Fibroblast of upper back skin (primary cell): ENCODE measurements around the gene PRKACA.
A peak's percentile ranks its signal among the peaks of the same experiment; 100 is the strongest.

ENCODE experiments used
- DNase-seq: peaks from one replicate; pipeline ENCODE4 v3.0.0-alpha.2; 2013

Gene PRKACA

DNA sequence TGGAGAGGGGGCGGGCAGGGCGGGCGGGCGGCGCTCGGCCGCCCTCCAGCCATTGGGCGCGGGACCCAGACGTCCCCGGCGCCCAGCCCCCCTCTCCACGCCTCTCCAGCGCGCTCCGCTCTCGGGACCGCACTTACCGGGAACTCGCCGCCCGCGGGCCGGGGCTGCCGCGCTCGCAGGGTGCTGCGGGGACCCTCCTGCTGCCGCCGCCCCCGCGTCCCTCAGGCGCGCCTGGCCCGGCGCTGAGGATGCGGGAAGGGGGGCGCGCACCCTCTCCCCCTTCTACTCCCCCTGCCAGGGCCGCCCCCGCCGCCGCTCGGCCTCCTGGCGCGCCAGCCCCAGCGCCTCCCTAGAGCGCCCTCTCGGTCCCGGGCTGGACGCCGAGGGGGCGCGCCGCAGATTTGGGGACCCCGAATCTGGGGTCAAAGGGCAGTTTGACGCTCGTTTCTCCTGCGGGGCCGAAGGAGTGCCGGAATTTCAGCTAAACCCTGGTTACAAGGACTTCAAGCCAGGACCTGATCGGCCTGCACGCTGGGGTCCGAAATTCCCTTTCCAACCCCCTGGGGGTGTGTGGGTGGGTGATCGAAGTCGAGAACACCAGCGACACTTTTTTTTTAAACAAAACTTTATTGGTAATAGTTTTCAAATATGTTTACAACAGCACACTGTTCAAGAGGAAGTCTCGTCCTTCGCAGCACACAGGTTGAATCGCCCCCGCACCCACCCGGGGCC lies 26.3 kb downstream of the PRKACA start:
- DNase-seq = peak; percentile 48

DNA sequence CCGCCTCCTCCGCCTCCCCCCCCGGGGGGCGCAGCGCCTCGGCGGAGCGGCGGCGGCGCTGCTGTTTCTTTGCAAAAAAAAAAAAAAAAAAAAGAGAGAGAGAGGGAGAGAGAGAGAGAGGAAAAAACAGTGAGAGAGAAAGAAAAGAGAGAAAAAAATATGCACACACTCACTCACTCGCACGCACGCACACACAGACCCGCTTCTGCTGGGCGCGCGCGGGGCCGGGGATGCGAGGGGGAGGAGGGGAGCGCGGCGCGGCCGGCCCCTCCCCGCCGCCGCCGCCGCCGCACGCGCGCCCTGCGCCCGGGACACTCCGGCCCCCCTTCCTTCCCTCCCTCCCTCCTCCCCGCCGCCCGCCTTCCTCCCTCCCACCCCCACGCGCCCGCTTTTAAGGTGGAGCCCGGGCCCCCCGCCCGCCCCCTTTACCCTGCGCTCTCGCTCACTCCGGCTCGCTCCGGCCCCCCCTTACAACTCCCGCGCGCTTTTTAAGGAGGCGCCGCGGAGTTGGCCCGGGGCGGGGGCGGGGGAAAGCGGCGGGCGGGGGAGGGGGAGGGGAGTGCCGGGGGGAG lies 27.0 kb downstream of the PRKACA start, which contains the start of gene SAMD1:
SAMD1 (minus strand) TSS at position 243 of the 572 bp plus-strand sequence.
- DNase-seq = peak; percentile 91

DNA sequence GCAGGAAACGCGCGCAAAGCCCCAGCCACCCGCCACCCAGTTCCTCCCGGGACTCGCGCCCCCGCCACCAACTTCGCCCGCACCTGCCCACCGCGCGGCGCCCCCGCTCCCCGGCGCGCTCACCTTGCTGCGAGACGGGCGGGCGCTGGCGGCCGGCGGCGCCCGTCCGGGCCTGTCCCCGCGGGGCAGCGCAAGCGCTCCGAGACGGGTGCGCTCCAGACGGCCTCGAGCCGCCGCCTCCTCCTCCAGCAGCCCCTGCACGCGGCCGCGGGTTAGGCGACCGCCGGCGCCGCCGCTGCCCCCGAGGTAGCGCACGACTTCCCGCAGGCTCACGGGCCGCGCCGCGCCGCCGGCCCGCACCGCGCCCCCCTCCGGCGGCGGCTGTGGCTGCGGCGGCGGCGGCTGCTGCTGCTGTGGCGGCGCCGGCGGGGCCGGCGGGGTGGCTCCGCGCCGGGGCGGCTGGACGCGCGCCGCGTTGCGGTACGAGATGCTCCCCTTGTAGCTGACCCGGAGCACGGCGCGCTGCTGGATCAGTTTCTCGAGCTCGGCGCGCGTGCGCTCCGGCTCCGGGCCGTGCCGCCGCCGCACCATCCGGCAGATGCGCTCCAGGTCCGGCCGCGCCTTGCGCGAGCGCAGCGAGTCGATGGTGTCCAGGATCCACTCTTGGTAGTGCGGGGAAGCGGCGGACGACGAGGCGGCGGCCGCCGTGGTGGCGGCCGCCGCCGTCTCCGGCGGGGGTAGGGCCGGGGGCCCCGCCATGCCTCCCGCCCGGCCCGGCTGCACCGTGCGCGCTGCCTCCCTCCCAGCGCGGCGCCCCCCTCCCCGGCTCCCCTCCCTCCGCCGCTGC lies 27.7 kb downstream of the PRKACA start:
- DNase-seq = peak; percentile 51

DNA sequence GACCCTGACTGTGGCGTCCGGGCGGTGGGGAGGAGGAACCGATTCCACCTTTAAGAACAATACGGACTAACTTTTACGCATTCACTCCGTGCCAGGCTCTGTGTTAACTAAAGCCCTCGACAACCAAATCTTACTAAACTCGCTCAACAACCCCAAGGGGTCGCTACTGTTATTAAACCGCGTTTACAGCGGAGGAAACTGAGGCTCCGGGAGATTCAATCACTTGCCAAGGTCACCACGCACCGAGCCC lies 28.2 kb downstream of the PRKACA start:
- DNase-seq = no peak

DNA sequence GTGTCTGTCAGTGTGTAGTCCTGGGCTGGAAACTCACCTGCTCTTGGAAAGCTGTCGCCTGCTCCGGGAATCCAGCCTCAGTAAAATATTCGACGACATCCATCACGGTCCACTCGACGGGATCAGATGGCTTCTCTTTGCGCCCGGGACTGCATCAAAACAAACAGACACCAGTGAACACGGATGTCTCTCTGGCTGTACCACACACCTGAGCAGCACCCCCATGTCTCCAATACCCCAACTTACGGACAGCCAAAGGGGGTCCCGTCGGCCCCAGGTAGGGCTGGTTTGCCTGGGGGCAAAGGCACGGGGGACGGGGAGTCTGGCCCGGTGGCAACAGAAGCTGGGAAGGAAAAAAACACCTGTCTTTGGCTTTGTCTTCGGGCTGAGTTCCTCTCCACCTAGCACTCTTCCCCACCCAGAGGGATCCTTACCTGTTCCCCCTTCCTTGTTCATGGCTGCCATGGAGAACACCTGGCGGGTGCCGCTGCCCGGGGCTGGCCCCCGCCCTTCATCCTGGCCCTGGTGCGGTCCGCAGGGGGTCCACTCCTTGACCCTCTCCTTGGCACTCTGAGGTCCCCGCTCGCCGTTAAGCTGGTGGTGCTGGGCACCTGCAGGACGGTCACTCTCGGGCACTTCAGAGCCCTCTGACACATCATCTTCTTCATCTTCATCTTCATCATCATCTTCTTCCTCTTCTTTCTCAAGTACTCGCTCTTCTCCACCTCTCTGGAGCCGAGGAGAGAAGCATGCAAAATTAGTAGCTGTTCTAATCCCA lies 28.7 kb downstream of the PRKACA start:
- DNase-seq = no peak

DNA sequence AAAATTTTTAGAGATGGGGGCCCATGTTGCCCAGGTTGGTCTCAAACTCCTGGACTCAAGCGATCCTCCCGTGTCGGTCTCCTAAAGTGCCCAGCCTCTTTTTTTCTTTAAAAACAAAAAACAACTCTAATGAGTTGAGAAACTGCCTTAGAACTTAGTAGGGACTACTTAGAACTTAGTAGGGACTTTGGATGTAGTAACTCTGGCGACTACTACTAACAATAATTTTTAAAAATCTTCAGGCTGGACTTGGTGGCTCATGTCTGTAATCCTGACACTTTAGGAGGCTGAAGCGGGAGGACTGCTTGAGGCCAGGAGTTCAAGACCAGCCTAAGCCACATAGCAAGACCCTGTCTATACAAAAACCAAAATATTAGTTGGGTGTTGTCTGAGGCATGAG lies 31.5 kb downstream of the PRKACA start:
- DNase-seq = no peak

DNA sequence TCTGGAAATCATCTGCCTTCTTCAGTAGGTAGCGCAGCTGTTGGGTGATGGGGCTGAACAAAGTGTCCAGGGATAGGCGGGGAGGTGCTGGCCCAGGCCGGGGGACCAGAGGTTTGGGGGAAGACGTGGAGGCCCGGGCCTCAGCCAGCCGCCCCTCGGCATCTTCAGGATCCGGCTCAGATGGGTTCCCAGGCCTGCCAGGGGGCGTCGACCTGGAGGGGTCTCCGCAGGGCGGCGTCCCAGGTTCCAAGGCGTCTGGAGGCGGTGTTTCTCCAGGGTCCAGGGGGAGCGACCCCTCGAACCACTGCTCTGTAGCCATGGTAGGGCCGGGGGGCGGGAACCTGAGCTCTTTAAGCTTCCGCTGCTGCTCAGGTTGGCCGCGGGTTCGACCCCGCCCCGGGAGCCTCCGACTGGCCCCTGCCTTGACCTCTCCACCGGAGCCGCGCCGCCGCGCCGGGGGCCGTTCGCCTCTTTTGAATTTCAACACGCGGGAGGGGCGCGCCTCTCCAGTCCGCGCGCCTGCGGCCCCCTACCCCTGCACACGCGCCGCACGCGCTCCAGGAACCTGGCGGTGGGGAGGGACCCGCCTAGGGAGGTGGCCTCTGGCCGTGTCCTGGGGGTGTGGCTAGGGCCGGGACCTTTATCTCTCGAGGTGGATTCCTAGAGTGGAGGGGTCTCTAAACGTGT lies 32.1 kb downstream of the PRKACA start, which contains the start of gene C19orf67:
C19orf67 (minus strand) TSS at position 475 of the 687 bp plus-strand sequence; CDS start at position 319, 156 bp downstream.
- DNase-seq = no peak

DNA sequence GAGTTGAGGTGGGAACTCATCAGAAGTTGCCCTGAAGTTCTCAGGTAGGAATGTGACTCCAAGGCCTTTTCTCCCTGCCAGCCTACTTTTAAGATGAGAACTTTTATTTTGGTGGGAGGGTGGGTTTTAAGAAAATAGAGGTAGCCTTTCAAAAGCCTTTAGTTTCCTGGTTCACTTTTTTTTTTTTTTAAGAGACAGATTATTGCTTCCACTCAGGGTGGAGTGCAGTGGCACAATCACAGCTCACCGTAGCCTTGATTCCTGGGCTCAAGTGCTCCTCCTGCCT lies 34.9 kb downstream of the PRKACA start:
- DNase-seq = no peak

DNA sequence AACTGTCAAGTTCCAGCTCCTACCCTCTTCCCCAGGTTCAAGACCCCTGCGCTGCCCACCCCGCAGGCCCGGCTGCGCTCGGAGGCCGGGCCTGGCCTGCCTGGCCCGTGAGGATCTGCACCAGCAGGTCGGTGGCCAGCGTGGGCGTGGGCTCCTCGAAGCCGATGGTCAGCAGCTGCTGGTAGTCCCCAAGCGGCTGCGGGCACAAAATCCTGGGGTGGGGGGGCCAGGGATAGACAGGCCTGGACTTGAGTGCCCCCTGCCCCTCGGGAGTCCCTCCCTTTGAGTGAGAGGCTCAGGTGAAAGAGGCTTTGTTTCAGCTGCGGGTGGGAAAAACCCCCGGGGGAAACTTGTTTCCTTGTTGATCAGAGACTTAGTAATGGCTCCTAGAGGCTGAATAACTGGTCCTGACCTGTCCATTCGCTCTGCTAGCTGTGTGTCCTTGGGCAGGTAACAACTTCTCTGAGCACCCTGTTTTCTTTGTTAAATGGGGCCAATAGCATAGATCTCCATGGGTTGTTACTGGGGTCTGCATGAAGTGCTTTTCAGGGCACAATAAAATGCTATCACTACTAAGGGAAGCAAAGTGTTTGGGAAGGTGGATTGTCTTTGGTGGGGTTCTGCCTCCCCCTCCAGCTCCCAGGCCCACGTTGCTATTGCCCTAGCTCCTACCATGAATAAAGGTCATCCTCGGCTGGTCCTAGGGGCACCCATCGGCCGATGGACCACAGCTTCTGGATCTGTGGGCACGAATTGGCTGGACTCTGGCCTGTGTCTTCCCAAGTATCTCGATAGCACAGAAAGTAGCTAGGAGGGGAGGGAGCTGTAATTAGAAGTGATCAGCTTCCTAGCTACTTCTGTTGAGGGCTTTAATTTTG lies 35.5 kb downstream of the PRKACA start:
- DNase-seq = no peak

DNA sequence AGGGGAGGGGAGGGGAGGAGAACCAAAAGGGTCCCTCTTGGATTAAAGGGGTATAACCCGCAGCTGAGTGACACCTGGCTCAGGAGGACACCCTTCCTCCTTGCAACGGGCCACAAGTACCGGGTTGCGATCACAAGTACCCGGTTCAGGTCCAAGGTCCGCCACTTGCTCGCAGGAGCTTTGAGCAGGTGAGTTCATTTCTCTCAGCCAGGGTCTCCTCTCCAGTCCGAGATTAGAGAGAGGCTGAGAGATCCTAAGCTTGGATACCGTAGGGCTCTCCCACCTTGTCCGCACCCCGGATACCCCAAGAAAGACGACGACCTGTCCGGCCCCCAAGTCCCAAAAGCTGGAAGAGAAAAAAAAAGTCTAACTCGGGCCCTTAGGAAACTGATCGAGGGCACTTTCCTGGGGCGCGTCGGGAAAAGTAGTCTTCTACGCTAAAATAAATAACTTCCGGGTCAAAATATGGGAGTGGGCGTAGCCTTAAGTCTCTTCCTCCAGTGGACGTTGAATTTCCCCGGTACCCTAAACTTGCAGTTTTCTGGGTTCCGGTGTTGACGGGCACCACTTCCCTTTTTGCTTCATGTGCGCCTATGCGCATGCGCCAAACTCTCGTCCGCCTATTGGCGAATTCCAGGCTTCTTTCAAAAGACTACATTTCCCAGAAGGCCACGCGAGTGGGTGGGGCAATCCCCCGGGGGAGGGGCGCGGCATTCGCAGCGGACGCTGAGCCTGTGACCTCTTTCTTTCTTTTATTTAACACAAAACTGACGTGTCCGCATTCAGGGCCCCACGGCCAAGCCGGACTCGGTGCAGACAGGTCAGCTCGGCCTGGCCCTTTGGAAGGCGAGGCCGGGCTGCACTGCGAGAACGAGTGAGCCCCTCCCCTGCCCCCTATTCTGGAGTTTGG lies 36.4 kb downstream of the PRKACA start:
- peak; percentile 100 for DNase-seq

DNA sequence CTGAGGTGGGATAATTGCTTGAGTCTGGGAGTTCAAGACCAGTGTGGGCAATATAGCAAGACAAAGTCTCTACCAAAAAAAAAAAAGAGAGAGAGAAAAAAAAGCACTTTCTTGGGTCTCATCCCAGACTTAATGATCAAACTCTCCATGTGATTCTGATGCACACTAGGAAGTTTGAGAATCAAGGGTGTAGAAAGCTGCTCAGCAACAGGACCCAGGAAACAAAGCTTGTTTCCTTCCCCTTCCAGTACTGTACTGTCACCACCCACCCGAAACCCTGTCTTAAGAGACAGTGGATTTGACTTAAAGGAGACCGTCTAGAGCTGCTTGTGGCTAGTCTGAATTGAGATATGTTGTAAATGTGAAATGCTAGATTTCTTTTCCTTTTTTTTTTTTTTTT lies 39.2 kb downstream of the PRKACA start:
- DNase-seq = no peak

DNA sequence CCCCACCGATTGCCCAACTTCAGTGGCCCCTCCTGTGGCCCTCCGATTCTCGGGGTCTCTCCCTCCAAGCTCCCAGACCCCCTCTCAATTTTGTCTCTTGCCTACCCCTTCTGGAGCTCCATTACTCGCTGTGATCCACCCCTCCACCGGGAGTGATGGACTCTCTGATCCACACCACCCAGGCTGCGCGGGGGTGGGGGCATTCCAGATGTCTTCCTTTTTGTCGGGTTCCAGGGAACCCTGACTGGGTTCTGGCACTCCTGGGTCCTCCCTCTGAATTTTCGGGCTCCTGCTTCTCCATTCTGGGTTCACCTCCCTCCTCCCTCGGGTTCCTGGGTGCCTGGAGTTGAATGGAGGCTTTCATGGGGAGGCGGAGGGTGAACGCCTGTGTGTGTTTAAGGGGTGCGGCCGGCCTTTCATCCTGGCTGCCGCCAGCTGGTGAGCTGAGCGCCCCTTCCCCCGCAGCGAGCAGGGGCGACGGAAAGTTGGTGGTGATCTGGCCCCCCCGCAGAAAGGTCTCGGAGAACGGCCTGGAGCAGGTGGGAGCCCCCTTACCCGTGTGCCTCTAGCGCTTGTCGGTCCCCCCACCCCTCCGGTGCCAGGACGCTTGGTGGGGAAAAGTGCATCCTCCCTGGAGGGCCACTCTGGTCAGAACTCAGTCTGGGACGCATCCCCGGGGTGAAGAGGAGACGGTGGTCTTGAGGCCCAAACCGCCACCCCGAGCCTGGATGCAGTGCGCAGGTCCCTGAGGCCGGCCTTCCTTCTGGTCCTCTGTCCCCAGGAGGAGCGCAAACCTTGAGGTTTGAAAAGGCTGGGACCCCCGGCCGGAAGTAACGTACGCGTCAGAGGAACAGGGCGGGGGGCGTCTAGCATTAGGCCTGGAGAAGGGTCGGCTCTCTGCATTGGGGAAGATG lies 43.4 kb downstream of the PRKACA start:
- no peak for DNase-seq

DNA sequence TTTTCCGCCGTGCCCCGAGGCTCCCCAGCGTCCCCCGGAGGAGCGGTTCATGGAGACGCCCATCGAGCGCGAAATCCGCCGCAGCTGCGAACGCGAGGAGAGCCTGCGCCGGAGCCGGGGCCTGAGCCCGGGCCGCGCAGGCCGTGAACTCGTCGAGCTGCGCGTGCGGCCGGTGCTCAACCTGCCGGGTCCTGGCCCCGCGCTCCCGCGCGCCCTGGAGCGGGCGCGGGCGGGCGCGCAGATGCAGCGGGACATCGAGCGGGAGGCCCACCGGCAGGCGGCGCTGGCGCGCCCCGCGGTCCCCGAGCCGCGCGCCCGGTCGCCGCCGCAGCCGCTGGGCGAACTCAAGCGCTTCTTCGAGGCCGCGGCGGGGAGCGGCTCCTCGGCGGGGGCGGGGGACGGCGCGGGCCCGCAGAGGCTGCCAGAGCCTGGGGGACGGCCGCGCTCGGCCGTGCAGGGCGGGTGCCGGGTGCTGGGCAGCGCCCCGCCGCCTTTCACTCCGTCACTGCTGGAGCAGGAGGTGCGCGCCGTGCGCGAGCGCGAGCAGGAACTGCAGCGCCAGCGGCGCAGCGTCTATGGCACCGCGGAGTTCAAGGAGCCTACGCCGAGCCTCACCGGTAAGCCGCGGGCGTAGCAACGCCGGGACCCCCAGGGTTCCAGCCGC lies 44.2 kb downstream of the PRKACA start:
- DNase-seq = peak; percentile 58

DNA sequence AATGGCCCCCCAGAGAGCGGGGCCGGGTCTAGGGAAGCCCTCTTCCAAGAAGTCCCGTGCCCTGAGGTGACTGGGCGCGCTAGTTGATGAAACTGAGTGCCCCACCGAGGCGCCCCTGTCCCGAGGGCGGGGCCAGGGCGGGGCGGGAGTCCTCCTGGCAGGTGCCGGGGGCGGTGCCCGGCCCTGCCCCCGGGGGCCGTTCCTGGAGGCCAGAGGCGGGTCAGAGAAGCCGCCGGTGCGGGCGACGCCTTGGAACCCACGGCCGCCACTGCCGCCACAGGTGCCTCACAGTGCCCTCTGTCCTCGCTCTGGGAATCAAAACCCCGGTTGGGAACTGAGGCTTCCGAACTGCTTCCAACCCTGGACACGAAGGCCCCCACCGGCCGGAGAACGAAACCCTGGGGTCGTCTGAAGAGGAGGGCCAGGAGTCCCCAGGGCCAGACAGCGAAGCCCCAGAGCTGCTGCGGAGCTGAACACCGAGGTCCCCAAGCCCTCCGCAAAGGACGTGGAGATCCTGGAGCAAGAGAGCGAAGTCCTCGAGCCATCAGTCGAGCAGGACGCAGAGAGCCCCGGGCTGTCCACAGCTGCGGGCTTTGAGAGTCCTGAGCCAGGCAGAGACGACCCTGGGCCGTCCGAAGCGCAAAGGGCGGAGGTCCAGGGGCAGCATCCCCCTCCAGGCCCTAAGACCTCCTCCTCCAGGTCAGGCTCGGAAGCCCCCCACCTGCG lies 44.9 kb downstream of the PRKACA start, which contains the start of gene MISP3:
MISP3 (plus strand) TSS at position 252 of the 726 bp plus-strand sequence. CDS start 524 bp downstream, outside the sequence.
- DNase-seq = no peak

DNA sequence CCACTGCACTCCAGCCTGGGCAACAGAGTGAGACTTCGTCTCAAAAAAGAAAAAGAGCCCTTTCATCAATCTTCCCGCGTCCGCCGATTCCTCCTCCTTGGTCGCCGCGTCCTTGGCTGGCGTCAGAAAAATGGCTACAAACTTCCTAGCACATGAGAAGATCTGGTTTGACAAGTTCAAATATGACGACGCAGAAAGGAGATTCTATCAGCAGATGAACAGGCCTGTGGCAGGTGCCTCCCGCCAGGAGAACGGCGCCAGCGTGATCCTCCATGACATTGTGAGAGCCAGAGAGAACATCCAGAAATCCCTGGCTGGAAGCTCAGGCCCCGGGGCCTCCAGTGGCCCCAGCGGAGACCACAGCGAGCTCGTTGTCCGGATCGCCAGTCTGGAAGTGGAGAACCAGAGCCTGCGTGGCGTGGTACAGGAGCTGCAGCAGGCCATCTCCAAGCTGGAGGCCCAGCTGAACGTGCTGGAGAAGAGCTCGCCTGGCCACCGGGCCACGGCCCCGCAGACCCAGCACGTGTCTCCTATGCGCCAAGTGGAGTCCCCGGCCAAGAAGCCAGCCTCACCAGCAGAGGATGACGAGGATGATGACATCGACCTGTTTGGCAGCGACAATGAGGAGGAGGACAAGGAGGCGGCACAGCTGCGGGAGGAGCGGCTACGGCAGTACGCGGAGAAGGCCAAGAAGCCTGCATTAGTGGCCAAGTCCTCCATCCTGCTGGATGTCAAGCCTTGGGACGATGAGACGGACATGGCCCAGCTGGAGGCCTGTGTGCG lies 47.1 kb downstream of the PRKACA start:
- no peak for DNase-seq

DNA sequence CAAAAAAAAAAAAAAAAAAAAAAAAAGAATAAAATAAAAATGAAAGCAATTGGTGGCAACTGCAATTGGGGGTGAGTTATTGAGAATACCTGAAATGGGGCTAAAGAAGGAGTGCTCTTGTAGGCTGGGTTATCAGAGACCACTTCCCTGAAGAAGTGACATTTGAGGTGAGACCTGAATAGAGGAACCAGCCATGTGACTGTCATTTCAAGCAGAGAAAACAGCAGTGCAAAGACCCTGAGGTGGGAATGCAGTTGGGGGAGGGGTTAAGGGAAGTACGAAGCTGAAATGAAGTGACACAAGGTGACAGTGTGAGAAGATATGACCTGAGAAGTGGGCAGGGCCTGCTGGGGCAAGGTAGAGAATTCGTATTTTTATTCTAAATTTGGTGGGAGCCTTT lies 51.4 kb downstream of the PRKACA start:
- no peak for DNase-seq

DNA sequence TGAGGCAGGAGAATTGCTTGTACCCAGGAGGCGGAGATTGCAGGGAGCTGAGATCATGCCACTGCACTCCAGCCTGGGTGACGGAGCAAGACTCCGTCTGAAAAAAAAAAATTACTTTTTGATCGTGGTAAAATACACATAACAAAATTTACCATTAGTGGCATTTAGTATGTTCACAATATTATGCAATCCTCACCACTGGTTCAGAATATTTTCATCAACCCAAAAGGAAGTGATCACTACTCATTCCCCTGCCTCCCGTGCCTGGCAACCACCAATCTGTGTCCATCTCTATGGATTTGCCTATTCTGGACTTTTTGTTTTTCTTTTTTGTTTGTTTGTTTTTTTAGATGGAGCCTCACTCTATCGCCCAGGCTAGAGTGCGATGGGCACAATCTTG lies 54.5 kb downstream of the PRKACA start:
- DNase-seq = no peak

DNA sequence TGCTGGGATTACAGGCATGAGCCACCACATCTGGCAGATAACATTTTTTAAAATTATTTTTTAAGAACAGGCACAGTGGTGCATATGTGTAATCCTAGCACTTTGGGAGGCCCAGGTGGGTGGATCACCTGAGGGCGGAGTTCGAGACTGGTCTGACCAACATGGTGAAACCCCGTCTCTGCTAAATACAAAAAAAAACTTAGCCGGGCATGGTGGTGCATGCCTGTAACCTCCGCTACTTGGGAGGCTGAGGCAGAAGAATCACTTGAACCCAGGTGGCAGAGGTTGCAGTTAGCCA lies 55.1 kb downstream of the PRKACA start:
- no peak for DNase-seq
